ENCODE data around the gene ZNHIT3.
A peak's percentile ranks its signal among the peaks of the same experiment; 100 is the strongest.

ZNHIT3 gene

DNA sequence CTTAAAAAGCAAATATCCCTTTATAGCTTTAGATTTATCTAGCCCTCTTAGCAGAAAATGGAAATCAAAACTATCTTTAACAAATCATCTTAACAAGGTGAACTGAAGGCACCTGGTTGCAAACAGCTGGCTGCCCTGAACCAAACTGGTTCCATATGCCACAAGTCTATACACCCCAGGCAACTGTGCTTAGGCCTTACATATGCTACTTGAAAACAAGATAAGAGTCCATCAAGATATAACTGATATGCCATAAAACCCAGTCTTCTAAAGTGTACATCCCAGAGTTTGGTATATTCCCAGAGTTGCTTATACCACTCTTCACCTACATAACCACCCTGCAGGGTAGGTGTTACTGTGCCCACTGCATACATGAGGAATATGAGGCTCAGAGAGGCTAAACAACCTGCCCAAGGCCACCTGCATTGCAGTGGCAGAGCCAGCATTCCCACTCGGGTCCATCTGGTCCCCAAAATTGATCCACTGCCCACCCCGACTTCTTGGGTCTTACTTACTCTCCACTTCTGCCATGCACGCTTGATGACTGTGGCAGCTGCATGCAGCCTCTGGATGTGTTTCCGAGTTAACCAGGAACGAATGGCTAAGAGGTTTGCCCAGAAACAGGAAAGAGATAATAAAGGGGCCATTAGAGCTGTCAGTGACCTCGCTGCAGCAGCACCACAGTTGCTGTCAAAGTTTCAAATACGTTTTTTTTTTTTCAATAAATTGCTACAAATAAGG, 12.2 kb downstream of the ZNHIT3 start:
- no peaks in the 10 kb centered on the region for H3K9me3 ChIP-seq (ENCODE audit: control insufficient read depth, low read length)
- H3K36me3 ChIP-seq (ENCODE audit: control insufficient read depth, insufficient read depth, low read length), result peaks cover 28% of the 10 kb centered on the region
- H3K27me3 ChIP-seq (ENCODE audit: control insufficient read depth, insufficient read depth, low read length, poor library complexity, severe bottlenecking), result no peaks in the 10 kb centered on the region
- H3K27ac ChIP-seq (ENCODE audit: insufficient read depth, low read depth, low read length, poor library complexity, severe bottlenecking), result peak overlapping the region; percentile 16
- H3K4me3 ChIP-seq (ENCODE audit: insufficient read depth, low read depth, low read length), result no peak overlapping the region
- WGBS, 2 experiments, result 94 to 95% methylated on average over 7 of the region's 7 CpGs
- H3K4me1 ChIP-seq (ENCODE audit: control insufficient read depth, insufficient read depth, low read length), result peaks cover 4% of the 10 kb centered on the region

DNA sequence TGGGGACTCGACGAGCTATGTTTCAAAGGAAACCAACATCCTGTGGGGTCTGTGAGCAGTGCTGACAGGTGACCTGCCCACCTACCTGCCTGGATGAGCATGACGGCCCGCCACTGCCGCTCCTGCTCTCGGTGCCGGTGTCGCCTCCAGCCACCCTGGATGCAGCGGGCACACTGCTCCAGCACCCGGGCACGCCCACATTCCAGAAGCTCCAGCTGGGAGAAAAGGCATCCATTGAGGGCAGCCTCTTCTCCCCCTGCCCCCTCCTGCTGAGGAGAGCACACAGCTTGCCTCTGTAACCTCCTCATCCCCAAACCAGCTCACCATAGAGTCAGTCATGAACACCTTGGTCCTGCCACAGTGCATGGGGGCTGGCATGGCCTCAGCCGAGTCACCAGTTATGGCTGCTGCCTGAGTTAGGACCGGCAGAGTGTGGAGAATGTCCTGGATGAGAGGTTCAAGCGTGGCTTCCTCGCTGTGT, 14.3 kb downstream of the ZNHIT3 start:
- no peak overlapping the region for H3K4me3 ChIP-seq (ENCODE audit: insufficient read depth, low read depth, low read length)
- no peaks in the 10 kb centered on the region for H3K27me3 ChIP-seq (ENCODE audit: control insufficient read depth, insufficient read depth, low read length, poor library complexity, severe bottlenecking)
- peaks cover 36% of the 10 kb centered on the region for H3K36me3 ChIP-seq (ENCODE audit: control insufficient read depth, insufficient read depth, low read length)
- no peak overlapping the region for H3K27ac ChIP-seq (ENCODE audit: insufficient read depth, low read depth, low read length, poor library complexity, severe bottlenecking)
- H3K4me1 ChIP-seq (ENCODE audit: control insufficient read depth, insufficient read depth, low read length), result peaks cover 3% of the 10 kb centered on the region
- WGBS, 2 experiments, result 93 to 94% methylated on average over 15 of the region's 15 CpGs
- H3K9me3 ChIP-seq (ENCODE audit: control insufficient read depth, low read length), result no peaks in the 10 kb centered on the region

DNA sequence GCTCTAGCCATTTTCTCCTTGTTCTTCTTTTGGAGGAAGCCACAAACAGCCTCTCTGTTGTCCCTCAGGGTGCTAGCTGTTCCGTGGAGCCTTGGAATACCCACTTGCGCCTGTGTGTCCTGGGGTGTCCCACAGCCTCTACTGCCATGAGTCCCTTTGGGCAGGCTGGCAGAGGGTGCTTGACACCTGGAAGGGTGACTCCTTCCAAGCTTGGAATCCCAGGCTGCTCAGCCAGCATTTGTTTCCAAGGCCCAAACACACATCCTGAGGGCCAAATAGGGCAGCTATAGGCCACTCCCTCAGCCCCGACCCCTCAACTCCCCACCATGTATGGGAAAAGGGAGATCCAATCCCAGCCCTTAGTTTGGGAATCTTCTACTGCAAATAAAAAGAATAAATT, 14.9 kb downstream of the ZNHIT3 start:
- no peak overlapping the region for H3K27ac ChIP-seq (ENCODE audit: insufficient read depth, low read depth, low read length, poor library complexity, severe bottlenecking)
- H3K36me3 ChIP-seq (ENCODE audit: control insufficient read depth, insufficient read depth, low read length), result peaks cover 37% of the 10 kb centered on the region
- 92 to 100% methylated on average over 3 of the region's 3 CpGs for WGBS, 2 experiments
- no peaks in the 10 kb centered on the region for H3K4me1 ChIP-seq (ENCODE audit: control insufficient read depth, insufficient read depth, low read length)
- no peak overlapping the region for H3K4me3 ChIP-seq (ENCODE audit: insufficient read depth, low read depth, low read length)
- no peaks in the 10 kb centered on the region for H3K27me3 ChIP-seq (ENCODE audit: control insufficient read depth, insufficient read depth, low read length, poor library complexity, severe bottlenecking)
- H3K9me3 ChIP-seq (ENCODE audit: control insufficient read depth, low read length), result no peaks in the 10 kb centered on the region

DNA sequence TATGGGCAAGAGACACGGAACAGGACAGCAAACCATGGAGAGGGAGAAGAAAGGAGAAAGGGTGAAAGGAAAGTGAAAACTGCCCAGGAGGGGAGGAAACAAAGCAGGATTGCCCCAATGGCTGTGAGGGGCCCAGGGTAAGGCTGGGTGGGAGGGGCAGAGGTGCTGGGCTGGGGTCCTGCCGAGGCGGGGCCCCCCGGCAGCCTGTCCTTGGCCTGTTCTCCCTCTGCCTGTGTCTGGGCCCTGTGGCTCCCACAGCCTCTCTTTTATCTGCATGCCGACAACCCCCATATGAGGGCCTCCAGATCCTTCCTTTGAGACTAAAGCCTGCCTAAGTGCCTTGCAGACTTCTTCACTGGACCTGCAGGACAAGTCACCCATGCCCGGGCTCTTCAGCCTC, 15.5 kb downstream of the ZNHIT3 start:
- Histone ChIP-seq H3K4me3 (ENCODE audit: insufficient read depth, low read depth, low read length) (no peak overlapping the region), H3K27ac (ENCODE audit: insufficient read depth, low read depth, low read length, poor library complexity, severe bottlenecking) (no peak overlapping the region), H3K27me3 (ENCODE audit: control insufficient read depth, insufficient read depth, low read length, poor library complexity, severe bottlenecking) (no peaks in the 10 kb centered on the region), H3K9me3 (ENCODE audit: control insufficient read depth, low read length) (no peaks in the 10 kb centered on the region), H3K36me3 (ENCODE audit: control insufficient read depth, insufficient read depth, low read length) (peaks cover 43% of the 10 kb centered on the region), H3K4me1 (ENCODE audit: control insufficient read depth, insufficient read depth, low read length) (no peaks in the 10 kb centered on the region)
- WGBS, 2 experiments, result 90 to 94% methylated on average over 6 of the region's 6 CpGs

DNA sequence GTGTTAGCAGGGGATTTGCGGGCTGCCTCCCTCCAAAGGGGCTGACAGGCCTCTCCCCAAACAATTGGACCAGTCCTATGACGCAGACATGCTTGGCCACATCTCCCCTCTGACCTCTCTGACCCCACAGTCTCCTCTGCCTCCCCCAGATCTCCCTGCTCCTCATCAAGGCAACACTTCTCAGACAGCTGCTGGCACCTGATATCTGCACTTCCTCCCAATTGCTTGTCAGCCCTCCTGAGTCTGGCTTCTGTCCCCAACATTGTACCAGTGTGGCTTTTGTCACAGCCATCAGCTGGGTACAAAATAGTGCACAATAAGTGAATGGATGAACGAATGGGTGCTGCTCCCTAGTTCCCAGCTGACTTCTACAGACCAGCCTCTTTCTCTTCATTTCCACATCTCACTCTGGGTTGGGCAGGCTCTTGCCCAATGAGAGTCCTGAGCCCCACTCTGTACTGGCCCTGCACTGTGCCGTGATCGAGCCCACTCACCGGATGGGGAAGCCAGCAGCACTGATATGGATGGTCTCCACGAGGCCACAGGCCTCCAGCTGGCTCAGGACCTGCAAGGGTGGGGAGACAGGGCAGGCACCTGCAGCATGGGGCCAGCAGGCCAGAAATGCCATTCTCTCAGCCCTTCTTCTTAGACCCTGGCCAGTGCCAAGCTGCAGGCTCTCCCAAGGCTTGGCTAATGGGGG, 17.1 kb downstream of the ZNHIT3 start:
- Histone ChIP-seq H3K27ac (ENCODE audit: insufficient read depth, low read depth, low read length, poor library complexity, severe bottlenecking) (no peak overlapping the region), H3K27me3 (ENCODE audit: control insufficient read depth, insufficient read depth, low read length, poor library complexity, severe bottlenecking) (no peaks in the 10 kb centered on the region), H3K4me3 (ENCODE audit: insufficient read depth, low read depth, low read length) (no peak overlapping the region), H3K36me3 (ENCODE audit: control insufficient read depth, insufficient read depth, low read length) (peaks cover 42% of the 10 kb centered on the region), H3K9me3 (ENCODE audit: control insufficient read depth, low read length) (no peaks in the 10 kb centered on the region), H3K4me1 (ENCODE audit: control insufficient read depth, insufficient read depth, low read length) (no peaks in the 10 kb centered on the region)
- 94 to 95% methylated on average over 7 of the region's 7 CpGs for WGBS, 2 experiments

DNA sequence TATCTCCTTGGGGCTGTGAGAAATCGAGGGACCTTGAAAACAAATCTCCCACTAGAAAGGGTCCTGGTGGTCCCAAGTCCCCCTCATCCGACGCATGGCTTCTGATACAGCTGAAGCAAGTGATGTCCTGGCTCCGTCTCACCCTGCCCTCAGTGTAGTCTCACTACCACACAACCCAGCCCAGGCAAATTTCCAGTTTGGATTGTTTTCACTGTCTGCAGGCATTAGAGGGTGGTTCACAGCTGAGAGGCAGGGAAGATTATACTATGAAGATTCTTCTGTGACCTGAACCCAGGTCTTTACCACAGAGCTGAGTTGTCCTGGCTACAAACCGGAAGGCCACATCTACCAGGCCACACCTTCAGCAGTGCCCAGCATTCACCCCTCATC, 17.7 kb downstream of the ZNHIT3 start:
- Histone ChIP-seq H3K27ac (ENCODE audit: insufficient read depth, low read depth, low read length, poor library complexity, severe bottlenecking) (no peak overlapping the region), H3K9me3 (ENCODE audit: control insufficient read depth, low read length) (no peaks in the 10 kb centered on the region), H3K4me1 (ENCODE audit: control insufficient read depth, insufficient read depth, low read length) (no peaks in the 10 kb centered on the region), H3K36me3 (ENCODE audit: control insufficient read depth, insufficient read depth, low read length) (peaks cover 42% of the 10 kb centered on the region), H3K27me3 (ENCODE audit: control insufficient read depth, insufficient read depth, low read length, poor library complexity, severe bottlenecking) (no peaks in the 10 kb centered on the region), H3K4me3 (ENCODE audit: insufficient read depth, low read depth, low read length) (no peak overlapping the region)
- 95 to 97% methylated on average over 5 of the region's 5 CpGs for WGBS, 2 experiments

DNA sequence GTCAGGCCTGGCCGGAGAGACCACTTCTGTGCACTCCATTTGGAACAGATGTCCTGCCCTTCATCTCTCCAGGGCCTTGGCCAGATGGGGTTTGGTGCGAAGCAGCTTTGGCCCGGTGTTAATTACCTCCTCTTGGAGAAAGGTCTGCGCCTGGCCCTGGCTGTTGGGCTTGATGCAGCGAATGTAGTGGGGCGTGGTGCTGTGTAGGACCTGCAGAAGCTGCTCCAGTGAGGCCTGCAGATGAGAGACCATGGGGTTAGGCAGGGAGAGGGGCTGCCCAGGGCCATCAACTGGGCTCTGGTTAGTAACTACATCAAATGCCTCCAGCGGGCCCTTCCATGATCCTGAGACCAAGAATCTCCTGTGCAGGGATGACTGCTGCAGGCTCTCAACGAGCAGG, 18.7 kb downstream of the ZNHIT3 start:
- 95 to 96% methylated on average over 8 of the region's 8 CpGs for WGBS, 2 experiments
- H3K36me3 ChIP-seq (ENCODE audit: control insufficient read depth, insufficient read depth, low read length), result peaks cover 43% of the 10 kb centered on the region
- no peaks in the 10 kb centered on the region for H3K9me3 ChIP-seq (ENCODE audit: control insufficient read depth, low read length)

DNA sequence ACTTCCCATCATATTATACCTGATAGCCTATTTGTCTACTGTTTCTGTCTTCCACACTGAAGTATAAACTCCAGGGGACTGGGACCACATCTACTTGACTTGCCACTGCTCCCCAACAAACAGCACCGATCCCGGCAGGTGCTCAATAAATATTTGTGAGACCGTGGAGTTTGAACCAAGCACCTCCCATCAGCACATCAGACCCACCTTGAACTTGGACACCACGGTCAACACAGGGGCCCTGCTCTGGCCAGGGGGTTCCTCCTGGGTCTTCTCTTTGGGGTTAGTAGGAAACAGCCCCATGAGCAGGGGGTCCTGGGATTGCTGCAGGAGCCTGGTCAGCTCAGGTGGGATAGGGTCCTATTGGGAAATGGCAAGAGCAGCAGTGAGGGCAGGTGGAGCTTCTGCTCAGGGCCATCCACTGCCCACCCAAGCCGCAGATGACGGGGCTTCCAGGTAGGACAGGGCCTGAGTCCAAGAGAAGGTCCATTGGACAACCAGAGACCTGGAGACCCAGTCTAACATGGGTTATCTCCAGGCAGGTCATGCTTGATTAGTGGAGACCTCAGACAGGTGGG, 19.9 kb downstream of the ZNHIT3 start:
- WGBS, 2 experiments, result 85 to 88% methylated on average over 6 of the region's 6 CpGs
- Histone ChIP-seq H3K9me3 (ENCODE audit: control insufficient read depth, low read length) (no peaks in the 10 kb centered on the region), H3K4me3 (ENCODE audit: insufficient read depth, low read depth, low read length) (no peak overlapping the region), H3K27ac (ENCODE audit: insufficient read depth, low read depth, low read length, poor library complexity, severe bottlenecking) (no peak overlapping the region), H3K4me1 (ENCODE audit: control insufficient read depth, insufficient read depth, low read length) (no peaks in the 10 kb centered on the region), H3K36me3 (ENCODE audit: control insufficient read depth, insufficient read depth, low read length) (peaks cover 43% of the 10 kb centered on the region), H3K27me3 (ENCODE audit: control insufficient read depth, insufficient read depth, low read length, poor library complexity, severe bottlenecking) (no peaks in the 10 kb centered on the region)

More for the DNA sequence above, 18.7 kb downstream of the ZNHIT3 start:
- Histone ChIP-seq H3K4me3 (ENCODE audit: insufficient read depth, low read depth, low read length) (no peak overlapping the region), H3K4me1 (ENCODE audit: control insufficient read depth, insufficient read depth, low read length) (no peaks in the 10 kb centered on the region), H3K27me3 (ENCODE audit: control insufficient read depth, insufficient read depth, low read length, poor library complexity, severe bottlenecking) (no peaks in the 10 kb centered on the region), H3K27ac (ENCODE audit: insufficient read depth, low read depth, low read length, poor library complexity, severe bottlenecking) (no peak overlapping the region)

DNA sequence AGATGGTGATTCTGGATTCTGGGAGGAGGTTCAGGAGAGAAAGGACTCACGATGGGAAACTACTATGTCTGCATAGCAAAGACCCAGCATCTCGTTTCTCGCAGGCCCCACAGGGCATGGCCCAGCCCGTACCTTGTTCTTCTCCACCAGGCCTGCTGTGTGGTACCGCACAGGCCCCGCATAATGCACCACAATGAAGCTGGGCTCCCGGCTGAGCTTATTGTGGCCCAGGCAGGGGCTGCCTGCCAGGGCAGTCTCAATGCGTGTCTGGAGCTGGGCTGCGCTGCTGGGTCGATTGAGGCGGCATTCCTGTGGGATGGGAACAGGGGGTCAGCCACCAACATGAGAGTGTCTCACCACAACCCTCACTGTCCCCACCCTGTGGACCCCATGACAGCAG, 20.4 kb downstream of the ZNHIT3 start:
- Histone ChIP-seq H3K27ac (ENCODE audit: insufficient read depth, low read depth, low read length, poor library complexity, severe bottlenecking) (no peak overlapping the region), H3K36me3 (ENCODE audit: control insufficient read depth, insufficient read depth, low read length) (peaks cover 43% of the 10 kb centered on the region), H3K4me1 (ENCODE audit: control insufficient read depth, insufficient read depth, low read length) (no peaks in the 10 kb centered on the region), H3K27me3 (ENCODE audit: control insufficient read depth, insufficient read depth, low read length, poor library complexity, severe bottlenecking) (no peaks in the 10 kb centered on the region), H3K9me3 (ENCODE audit: control insufficient read depth, low read length) (no peaks in the 10 kb centered on the region), H3K4me3 (ENCODE audit: insufficient read depth, low read depth, low read length) (no peak overlapping the region)
- 94 to 95% methylated on average over 11 of the region's 11 CpGs for WGBS, 2 experiments

DNA sequence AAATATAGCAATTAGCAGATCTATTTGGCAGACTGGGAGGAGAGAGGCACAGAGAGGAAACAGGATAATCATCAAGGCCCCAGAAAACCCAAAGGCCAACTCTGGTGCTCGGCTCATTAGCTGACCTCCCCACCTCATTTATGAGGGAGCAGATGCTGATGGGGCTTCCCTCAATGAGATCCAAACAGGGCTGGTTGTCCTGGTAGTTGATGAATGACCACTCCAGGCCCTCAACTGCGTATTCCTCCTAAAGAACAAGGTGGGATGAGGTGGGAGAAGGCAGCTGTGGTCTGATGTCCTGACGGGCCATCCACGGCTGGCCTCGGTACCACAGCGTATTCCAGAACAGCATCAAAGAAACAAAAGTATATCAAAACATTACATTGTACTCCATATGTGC, 20.8 kb downstream of the ZNHIT3 start:
- Histone ChIP-seq H3K9me3 (ENCODE audit: control insufficient read depth, low read length) (no peaks in the 10 kb centered on the region), H3K27me3 (ENCODE audit: control insufficient read depth, insufficient read depth, low read length, poor library complexity, severe bottlenecking) (no peaks in the 10 kb centered on the region), H3K4me3 (ENCODE audit: insufficient read depth, low read depth, low read length) (no peak overlapping the region), H3K27ac (ENCODE audit: insufficient read depth, low read depth, low read length, poor library complexity, severe bottlenecking) (no peak overlapping the region), H3K4me1 (ENCODE audit: control insufficient read depth, insufficient read depth, low read length) (no peaks in the 10 kb centered on the region), H3K36me3 (ENCODE audit: control insufficient read depth, insufficient read depth, low read length) (peaks cover 43% of the 10 kb centered on the region)
- 94 to 99% methylated on average over 2 to 6 of the region's 6 CpGs for WGBS, 2 experiments

All from ectodermal cell (in vitro differentiated cells).